ENCODE results near the gene SBF1.
A peak's percentile ranks its signal among the peaks of the same experiment; 100 is the strongest.

The SBF1 gene

GRCh38 chr22:50455201-50455600 is 19.6 kb downstream of the SBF1 start:
- H3K27ac ChIP-seq: no peak overlapping the region
- TF ChIP-seq CTCF (IDR thresholded peaks at IDR 0.05) (no peak), ZFX (IDR thresholded peaks at IDR 0.05; ENCODE audit: borderline replicate concordance) (no peak)

- TF ChIP-seq CTCF (IDR thresholded peaks at IDR 0.05): no peak
- no peak for TF ChIP-seq ZFX (IDR thresholded peaks at IDR 0.05; ENCODE audit: borderline replicate concordance)
- no peak overlapping the region for H3K27ac ChIP-seq
Measured at GRCh38 chr22:50454556-50455075, 20.2 kb downstream of the SBF1 start.

- TF ChIP-seq ZFX (IDR thresholded peaks at IDR 0.05; ENCODE audit: borderline replicate concordance) (no peak), CTCF (IDR thresholded peaks at IDR 0.05) (no peak)
- H3K27ac ChIP-seq: peak overlapping the region; percentile 22; the same call in 1 of the 2 replicates
Measured at GRCh38 chr22:50452649-50453048, 22.2 kb downstream of the SBF1 start.

- TF ChIP-seq ZFX (IDR thresholded peaks at IDR 0.05; ENCODE audit: borderline replicate concordance) (no peak), CTCF (IDR thresholded peaks at IDR 0.05) (no peak)
- no peak overlapping the region for H3K27ac ChIP-seq
Measured at GRCh38 chr22:50447576-50448551, 27.0 kb downstream of the SBF1 start.

GRCh38 chr22:50446708-50447575 is 27.9 kb downstream of the SBF1 start:
- TF ChIP-seq ZFX (IDR thresholded peaks at IDR 0.05; ENCODE audit: borderline replicate concordance) (no peak), CTCF (IDR thresholded peaks at IDR 0.05) (no peak)
- peak overlapping the region; percentile 57; the same call in 1 of the 2 replicates for H3K27ac ChIP-seq

- no peak for TF ChIP-seq ZFX (IDR thresholded peaks at IDR 0.05; ENCODE audit: borderline replicate concordance)
- no peak for TF ChIP-seq CTCF (IDR thresholded peaks at IDR 0.05)
- H3K27ac ChIP-seq: peak overlapping the region; percentile 57
Measured at GRCh38 chr22:50445880-50446707, 28.7 kb downstream of the SBF1 start.

Measured in 22Rv1 (cell line).